Ascending aorta (tissue), 2 donors: Measurements from ENCODE around the gene SLIT3. TPM values are rescaled to one million over a fixed set of nuclear protein-coding genes. Genes with fewer than 3 reads are reported as not detected.

Experiments used
- DNase-seq, 2 donors: peaks; one replicate each; pipeline ENCODE4 v3.0.0-alpha.2; 2019; ENCODE audit warnings: low spot score in 2 of 2
- H3K27ac ChIP-seq, 2 donors: fragments of 200-600 bp; sonication (generic); one replicate each; pipeline ENCODE4 v1.5.1; 2016 to 2017; ENCODE audit warnings: mild to moderate bottlenecking in 1 of 2
- H3K27me3 ChIP-seq: fragments of 200-600 bp; sonication (generic); one replicate; pipeline ENCODE4 v1.5.1; 2017
- H3K36me3 ChIP-seq, 2 donors: fragments of 200-600 bp; sonication (generic); one replicate each; pipeline ENCODE4 v1.5.1; 2016
- H3K4me1 ChIP-seq, 2 donors: fragments of 200-600 bp; sonication (generic); one replicate each; pipeline ENCODE4 v1.5.1; 2016 to 2017; ENCODE audit warnings: mild to moderate bottlenecking in 1 of 2
- H3K4me3 ChIP-seq, 2 donors: fragments of 200-600 bp; sonication (generic); one replicate each; pipeline ENCODE4 v1.5.1; 2016 to 2017; ENCODE audit warnings: mild to moderate bottlenecking in 1 of 2
- H3K9me3 ChIP-seq, 2 donors: fragments of 200-600 bp; sonication (generic); one replicate each; pipeline ENCODE4 v1.5.1; 2016
- intact Hi-C: fragments of 100-400 bp; cut with DNase I; formaldehyde crosslinking; loops from one replicate; pipeline ENCODE4 v1.15.1; 2023
- total RNA-seq: library from RNA; depleted of rRNA; stranded (reverse); fragments of >200 nt; gene quantifications from one replicate; pipeline ENCODE4 v1.1.0, GENCODE V29; 2016
- TF ChIP-seq, protein P1 (sequence below), 3 experiments: fragments of 200-600 bp in 2 of 3; fragments of 450-650 bp in 1 of 3; sonication (generic) in 2 of 3; IDR thresholded peaks; one replicate each; pipeline ENCODE4 v1.5.1; 2016 to 2019; ENCODE audit warnings: antibody characterized with exemption in 3 of 3, mild to moderate bottlenecking in 1 of 3, moderate library complexity in 1 of 3

The SLIT3 gene
- total RNA-seq, 1 donor from 2014 or later: 128 TPM

DNA sequence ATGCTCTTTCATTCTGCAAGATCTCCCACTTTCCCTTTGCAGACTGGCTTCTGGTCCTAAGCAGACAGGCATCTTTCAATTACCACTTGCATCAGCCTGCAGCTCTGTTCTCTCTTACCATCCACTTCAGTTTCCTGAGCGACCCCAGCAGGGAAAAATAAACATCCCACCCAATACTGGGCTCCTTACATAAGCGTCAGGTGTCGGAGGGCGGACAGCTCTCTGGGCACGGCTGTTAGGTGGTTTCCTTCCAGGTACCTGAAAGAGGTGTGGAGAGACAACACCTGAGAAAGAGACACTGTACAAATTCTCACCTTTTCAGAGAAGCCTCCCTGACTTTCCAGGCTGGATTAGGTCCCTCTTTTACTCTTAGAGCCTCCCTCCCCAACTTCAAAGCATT is 576.7 kb downstream of the SLIT3 start:
- intact Hi-C loops: no loop called here
- no peak overlapping the region for H3K27ac ChIP-seq
- peaks cover 7 to 10% of the 10 kb centered on the region in 2 donors for H3K36me3 ChIP-seq
- DNase-seq: no peak
- TF ChIP-seq, protein P1, sequence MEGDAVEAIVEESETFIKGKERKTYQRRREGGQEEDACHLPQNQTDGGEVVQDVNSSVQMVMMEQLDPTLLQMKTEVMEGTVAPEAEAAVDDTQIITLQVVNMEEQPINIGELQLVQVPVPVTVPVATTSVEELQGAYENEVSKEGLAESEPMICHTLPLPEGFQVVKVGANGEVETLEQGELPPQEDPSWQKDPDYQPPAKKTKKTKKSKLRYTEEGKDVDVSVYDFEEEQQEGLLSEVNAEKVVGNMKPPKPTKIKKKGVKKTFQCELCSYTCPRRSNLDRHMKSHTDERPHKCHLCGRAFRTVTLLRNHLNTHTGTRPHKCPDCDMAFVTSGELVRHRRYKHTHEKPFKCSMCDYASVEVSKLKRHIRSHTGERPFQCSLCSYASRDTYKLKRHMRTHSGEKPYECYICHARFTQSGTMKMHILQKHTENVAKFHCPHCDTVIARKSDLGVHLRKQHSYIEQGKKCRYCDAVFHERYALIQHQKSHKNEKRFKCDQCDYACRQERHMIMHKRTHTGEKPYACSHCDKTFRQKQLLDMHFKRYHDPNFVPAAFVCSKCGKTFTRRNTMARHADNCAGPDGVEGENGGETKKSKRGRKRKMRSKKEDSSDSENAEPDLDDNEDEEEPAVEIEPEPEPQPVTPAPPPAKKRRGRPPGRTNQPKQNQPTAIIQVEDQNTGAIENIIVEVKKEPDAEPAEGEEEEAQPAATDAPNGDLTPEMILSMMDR (IDR thresholded peaks at IDR 0.05): no peak
- no peaks in the 10 kb centered on the region for H3K27me3 ChIP-seq
- no peaks in the 10 kb centered on the region for H3K4me1 ChIP-seq
- no peak overlapping the region for H3K4me3 ChIP-seq
- H3K9me3 ChIP-seq: peaks cover 4% of the 10 kb centered on the region in 2 donors

DNA sequence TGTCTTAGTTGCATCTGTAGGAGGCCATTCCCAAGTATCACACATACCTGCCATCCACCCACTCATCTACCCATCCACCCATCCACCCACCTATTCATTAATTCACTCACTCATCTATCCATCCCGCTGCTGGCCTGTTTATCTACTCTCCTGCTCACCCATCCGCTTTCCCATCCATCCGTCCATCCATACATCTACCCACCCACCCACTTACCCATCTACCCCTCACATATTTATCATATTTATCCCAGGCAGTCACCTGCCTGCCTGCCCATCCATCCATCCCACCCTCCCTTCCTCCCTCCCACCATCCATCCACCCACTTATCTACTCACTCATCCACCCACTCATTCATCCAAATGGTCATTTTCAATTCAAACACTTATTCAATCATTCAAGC is 577.9 kb downstream of the SLIT3 start:
- Histone ChIP-seq H3K9me3 (no peaks in the 10 kb centered on the region), H3K4me1 (no peaks in the 10 kb centered on the region), H3K4me3 (no peak overlapping the region), H3K36me3 (peaks cover 7 to 10% of the 10 kb centered on the region in 2 donors), H3K27me3 (no peaks in the 10 kb centered on the region), H3K27ac (no peak overlapping the region)
- no peak for DNase-seq
- TF ChIP-seq, protein P1 (IDR thresholded peaks at IDR 0.05): no peak
- intact Hi-C loops: no loop called here

- intact Hi-C loops: no loop called here
- Histone ChIP-seq H3K4me3 (no peak overlapping the region), H3K4me1 (no peaks in the 10 kb centered on the region), H3K27ac (no peak overlapping the region), H3K36me3 (peaks cover 7 to 10% of the 10 kb centered on the region in 2 donors), H3K9me3 (no peaks in the 10 kb centered on the region), H3K27me3 (no peaks in the 10 kb centered on the region)
- TF ChIP-seq, protein P1 (IDR thresholded peaks at IDR 0.05): no peak
- DNase-seq: no peak
Observed at GRCh38 chr5:168721966-168722365, 579.0 kb downstream of the SLIT3 start.

GRCh38 chr5:168721002-168721753 is 579.8 kb downstream of the SLIT3 start:
- Histone ChIP-seq H3K4me3 (no peak overlapping the region), H3K9me3 (no peaks in the 10 kb centered on the region), H3K27ac (no peak overlapping the region), H3K36me3 (peaks cover 7 to 10% of the 10 kb centered on the region in 2 donors), H3K27me3 (no peaks in the 10 kb centered on the region), H3K4me1 (no peaks in the 10 kb centered on the region)
- TF ChIP-seq, protein P1 (IDR thresholded peaks at IDR 0.05): no peak
- intact Hi-C loops: no loop called here
- no peak for DNase-seq

GRCh38 chr5:168720575-168720974 is 580.4 kb downstream of the SLIT3 start:
- Histone ChIP-seq H3K4me1 (no peaks in the 10 kb centered on the region), H3K9me3 (no peaks in the 10 kb centered on the region)

More at GRCh38 chr5:168720575-168720974, 580.4 kb downstream of the SLIT3 start:
- Histone ChIP-seq H3K36me3 (peaks cover 7 to 10% of the 10 kb centered on the region in 2 donors), H3K27me3 (no peaks in the 10 kb centered on the region), H3K4me3 (no peak overlapping the region), H3K27ac (no peak overlapping the region)
- intact Hi-C loops: no loop called here
- TF ChIP-seq, protein P1 (IDR thresholded peaks at IDR 0.05): no peak
- no peak for DNase-seq
